Measurements from ENCODE around the gene ZDHHC12.

Gene ZDHHC12

DNA sequence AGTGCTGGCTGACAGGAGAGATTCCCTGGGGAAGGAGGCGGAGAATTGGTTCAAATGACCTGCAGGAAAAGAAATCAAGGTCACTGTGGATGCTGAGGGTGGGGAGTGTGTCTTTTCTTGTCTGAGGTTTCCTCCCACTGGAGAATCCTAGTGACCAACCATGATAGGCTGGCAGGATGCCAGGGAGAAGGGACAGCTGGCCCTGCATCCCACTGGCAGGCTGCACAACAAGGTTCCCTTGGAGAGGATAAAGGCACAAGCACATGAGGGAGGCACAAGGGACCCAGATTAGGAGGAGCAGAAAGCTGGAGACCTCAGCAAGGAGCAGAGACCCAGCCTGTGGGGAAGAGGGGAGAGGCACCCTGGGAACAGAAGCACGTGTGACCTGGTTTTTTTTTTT, 11.4 kb upstream of the ZDHHC12 start:
- Histone ChIP-seq H3K9me3 (ENCODE audit: insufficient read depth, low read length) (no peaks in the 10 kb centered on the region), H4K20me1 (ENCODE audit: insufficient read depth, low read length) (no peaks in the 10 kb centered on the region), H2AFZ (ENCODE audit: low read depth, low read length) (no peak overlapping the region), H3K4me1 (ENCODE audit: low read length) (peaks cover 6% of the 10 kb centered on the region; the same call in 1 of the 2 replicates), H3K27me3 (ENCODE audit: low read depth, low read length) (no peaks in the 10 kb centered on the region), H3K27ac (ENCODE audit: low read length) (no peak overlapping the region), H3K4me3 (ENCODE audit: low read length) (no peak overlapping the region), H3K36me3 (replicated peaks; ENCODE audit: low read depth, low read length) (no peaks in the 10 kb centered on the region), H3K4me2 (ENCODE audit: low read length) (no peak overlapping the region), H3K9ac (ENCODE audit: low read length) (no peak overlapping the region), H3K79me2 (ENCODE audit: low read length) (no peaks in the 10 kb centered on the region)
- TF ChIP-seq, protein P1, sequence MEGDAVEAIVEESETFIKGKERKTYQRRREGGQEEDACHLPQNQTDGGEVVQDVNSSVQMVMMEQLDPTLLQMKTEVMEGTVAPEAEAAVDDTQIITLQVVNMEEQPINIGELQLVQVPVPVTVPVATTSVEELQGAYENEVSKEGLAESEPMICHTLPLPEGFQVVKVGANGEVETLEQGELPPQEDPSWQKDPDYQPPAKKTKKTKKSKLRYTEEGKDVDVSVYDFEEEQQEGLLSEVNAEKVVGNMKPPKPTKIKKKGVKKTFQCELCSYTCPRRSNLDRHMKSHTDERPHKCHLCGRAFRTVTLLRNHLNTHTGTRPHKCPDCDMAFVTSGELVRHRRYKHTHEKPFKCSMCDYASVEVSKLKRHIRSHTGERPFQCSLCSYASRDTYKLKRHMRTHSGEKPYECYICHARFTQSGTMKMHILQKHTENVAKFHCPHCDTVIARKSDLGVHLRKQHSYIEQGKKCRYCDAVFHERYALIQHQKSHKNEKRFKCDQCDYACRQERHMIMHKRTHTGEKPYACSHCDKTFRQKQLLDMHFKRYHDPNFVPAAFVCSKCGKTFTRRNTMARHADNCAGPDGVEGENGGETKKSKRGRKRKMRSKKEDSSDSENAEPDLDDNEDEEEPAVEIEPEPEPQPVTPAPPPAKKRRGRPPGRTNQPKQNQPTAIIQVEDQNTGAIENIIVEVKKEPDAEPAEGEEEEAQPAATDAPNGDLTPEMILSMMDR (IDR thresholded peaks at IDR 0.05; ENCODE audit: low read depth, low read length) = no peak
- TF ChIP-seq EZH2phosphoT487 (IDR thresholded peaks at IDR 0.05; ENCODE audit: low read depth) = no peak

DNA sequence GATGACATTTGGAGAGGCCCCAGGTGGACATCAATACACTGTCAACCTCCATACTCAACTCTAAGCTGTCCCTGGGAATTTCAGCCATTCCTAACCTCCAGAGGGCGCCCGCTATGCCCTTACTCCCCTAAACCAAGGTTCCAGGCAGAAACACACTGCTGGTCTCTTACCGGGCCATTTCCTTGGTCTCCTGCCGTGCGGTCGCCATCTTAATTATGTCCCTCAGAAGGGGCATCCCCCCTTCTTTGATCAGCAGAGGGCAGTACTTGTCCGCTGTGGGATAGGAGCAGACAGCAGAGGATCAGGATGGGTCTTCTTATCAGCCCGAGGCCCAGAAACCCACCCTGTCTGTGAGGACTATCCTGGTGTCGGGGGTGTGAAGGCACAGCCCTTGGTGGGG, 9.3 kb upstream of the ZDHHC12 start:
- Histone ChIP-seq H3K27me3 (ENCODE audit: low read depth, low read length) (no peaks in the 10 kb centered on the region), H3K36me3 (replicated peaks; ENCODE audit: low read depth, low read length) (no peaks in the 10 kb centered on the region), H3K4me2 (ENCODE audit: low read length) (peak overlapping the region; percentile 98)

DNA sequence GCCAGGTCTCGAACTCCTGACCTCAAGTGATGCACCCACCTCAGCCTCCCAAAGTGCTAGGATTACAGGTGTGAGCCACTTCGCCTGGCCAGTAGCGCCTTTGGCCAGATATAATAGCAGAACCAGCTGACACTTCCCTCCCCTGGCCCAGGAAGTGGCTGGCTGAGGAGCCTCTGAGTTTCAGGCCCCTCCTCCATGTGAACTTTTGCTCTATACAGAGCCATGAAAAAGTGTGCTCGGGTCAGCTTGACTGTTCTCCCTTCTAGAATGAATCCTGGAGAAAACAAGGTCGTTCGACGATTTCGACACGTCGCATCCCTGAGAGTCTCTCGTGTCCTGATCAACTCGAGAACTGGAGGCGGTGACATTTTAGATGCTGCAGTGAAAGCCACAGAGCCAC, 8.6 kb upstream of the ZDHHC12 start:
- peak overlapping the region; percentile 95 for H2AFZ ChIP-seq (ENCODE audit: low read depth, low read length)
- no peak overlapping the region for H3K9ac ChIP-seq (ENCODE audit: low read length)
- no peak overlapping the region for H3K27ac ChIP-seq (ENCODE audit: low read length)
- TF ChIP-seq, protein P1 (IDR thresholded peaks at IDR 0.05; ENCODE audit: low read depth, low read length) = no peak
- H3K79me2 ChIP-seq (ENCODE audit: low read length) = no peaks in the 10 kb centered on the region
- no peaks in the 10 kb centered on the region for H3K9me3 ChIP-seq (ENCODE audit: insufficient read depth, low read length)
- H3K4me1 ChIP-seq (ENCODE audit: low read length) = peaks cover 6% of the 10 kb centered on the region; the same call in 1 of the 2 replicates
- no peaks in the 10 kb centered on the region for H3K36me3 ChIP-seq (replicated peaks; ENCODE audit: low read depth, low read length)
- H3K4me3 ChIP-seq (ENCODE audit: low read length) = no peak overlapping the region
- no peaks in the 10 kb centered on the region for H4K20me1 ChIP-seq (ENCODE audit: insufficient read depth, low read length)
- no peaks in the 10 kb centered on the region for H3K27me3 ChIP-seq (ENCODE audit: low read depth, low read length)
- peak overlapping the region; percentile 98; the same call in 1 of the 2 replicates for H3K4me2 ChIP-seq (ENCODE audit: low read length)

More for the DNA sequence above, 9.3 kb upstream of the ZDHHC12 start:
- Histone ChIP-seq H3K9ac (ENCODE audit: low read length) (peak overlapping the region; percentile 61), H3K27ac (ENCODE audit: low read length) (peak overlapping the region; percentile 12; the same call in 1 of the 2 replicates), H3K4me3 (ENCODE audit: low read length) (peak overlapping the region; percentile 75), H2AFZ (ENCODE audit: low read depth, low read length) (peak overlapping the region; percentile 95), H3K9me3 (ENCODE audit: insufficient read depth, low read length) (no peaks in the 10 kb centered on the region), H4K20me1 (ENCODE audit: insufficient read depth, low read length) (no peaks in the 10 kb centered on the region), H3K4me1 (ENCODE audit: low read length) (peaks cover 6% of the 10 kb centered on the region; the same call in 1 of the 2 replicates), H3K79me2 (ENCODE audit: low read length) (no peaks in the 10 kb centered on the region)
- TF ChIP-seq EZH2phosphoT487 (IDR thresholded peaks at IDR 0.05; ENCODE audit: low read depth) = no peak
- TF ChIP-seq, protein P1 (IDR thresholded peaks at IDR 0.05; ENCODE audit: low read depth, low read length) = peak; percentile 62

DNA sequence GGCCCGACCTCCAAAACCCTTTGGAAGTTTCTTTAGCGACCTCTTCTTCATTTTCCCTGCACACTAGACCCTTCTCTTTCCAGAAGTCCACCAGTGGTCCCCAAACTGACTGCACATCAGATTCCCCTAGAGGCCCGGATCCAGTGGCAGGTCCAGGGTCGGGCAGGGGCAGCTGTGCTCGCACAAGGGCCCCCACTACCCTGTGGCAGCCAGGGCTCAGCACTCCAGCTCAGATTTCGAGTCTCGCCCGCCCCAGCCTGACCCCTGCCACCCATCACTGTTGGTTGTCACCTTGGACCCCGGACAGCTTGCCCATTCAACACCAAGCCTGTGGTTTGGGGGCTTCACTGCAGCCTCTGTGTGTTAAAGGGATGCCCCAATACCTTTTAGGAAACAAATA, 7.8 kb upstream of the ZDHHC12 start:
- H3K9ac ChIP-seq (ENCODE audit: low read length) = no peak overlapping the region
- H3K4me2 ChIP-seq (ENCODE audit: low read length) = no peak overlapping the region
- H3K27me3 ChIP-seq (ENCODE audit: low read depth, low read length) = no peaks in the 10 kb centered on the region
- H3K4me1 ChIP-seq (ENCODE audit: low read length) = peaks cover 6% of the 10 kb centered on the region; the same call in 1 of the 2 replicates
- no peak overlapping the region for H3K27ac ChIP-seq (ENCODE audit: low read length)
- no peaks in the 10 kb centered on the region for H3K9me3 ChIP-seq (ENCODE audit: insufficient read depth, low read length)
- H3K36me3 ChIP-seq (replicated peaks; ENCODE audit: low read depth, low read length) = no peaks in the 10 kb centered on the region
- H3K4me3 ChIP-seq (ENCODE audit: low read length) = no peak overlapping the region
- no peak overlapping the region for H2AFZ ChIP-seq (ENCODE audit: low read depth, low read length)
- TF ChIP-seq EZH2phosphoT487 (IDR thresholded peaks at IDR 0.05; ENCODE audit: low read depth) = no peak
- TF ChIP-seq, protein P1 (IDR thresholded peaks at IDR 0.05; ENCODE audit: low read depth, low read length) = no peak
- H3K79me2 ChIP-seq (ENCODE audit: low read length) = no peaks in the 10 kb centered on the region
- no peaks in the 10 kb centered on the region for H4K20me1 ChIP-seq (ENCODE audit: insufficient read depth, low read length)
